ENCODE results near the gene MCTP1. TPM values are rescaled to one million over a fixed set of nuclear protein-coding genes. Genes with fewer than 3 reads are reported as not detected.
A peak's percentile ranks its signal among the peaks of the same experiment; 100 is the strongest.
"Not testable (repeated sequence)": the region's sequence is repeated elsewhere in the genome, so short reads cannot be mapped to it uniquely, and the experiment has no call there.

MCTP1 gene
- total RNA-seq, 1 experiment from 2014 or later = 13.3 TPM

GRCh38 chr5:95029569-95030366 is 255.1 kb downstream of the MCTP1 start:
- H3K27me3 ChIP-seq (replicated peaks) = no peaks in the 10 kb centered on the region
- H3K36me3 ChIP-seq = no peaks in the 10 kb centered on the region
- peaks cover 7% of the 10 kb centered on the region; the same call in 1 of the 2 replicates for H3K4me1 ChIP-seq (replicated peaks)
- no peak overlapping the region for H3K27ac ChIP-seq
- H3K9me3 ChIP-seq (replicated peaks) = no peaks in the 10 kb centered on the region
- H3K4me3 ChIP-seq = no peak overlapping the region
- no peak for DNase-seq (ENCODE audit: low read depth in 1 of 2, low spot score in 2 of 2)

GRCh38 chr5:95027775-95028174 is 257.1 kb downstream of the MCTP1 start:
- H3K27ac ChIP-seq = no peak overlapping the region
- H3K4me3 ChIP-seq = no peak overlapping the region
- DNase-seq (ENCODE audit: low read depth in 1 of 2, low spot score in 2 of 2) = no peak
- H3K36me3 ChIP-seq = no peaks in the 10 kb centered on the region
- H3K4me1 ChIP-seq (replicated peaks) = peaks cover 14% of the 10 kb centered on the region
- H3K27me3 ChIP-seq (replicated peaks) = no peaks in the 10 kb centered on the region
- H3K9me3 ChIP-seq (replicated peaks) = no peaks in the 10 kb centered on the region

DNA sequence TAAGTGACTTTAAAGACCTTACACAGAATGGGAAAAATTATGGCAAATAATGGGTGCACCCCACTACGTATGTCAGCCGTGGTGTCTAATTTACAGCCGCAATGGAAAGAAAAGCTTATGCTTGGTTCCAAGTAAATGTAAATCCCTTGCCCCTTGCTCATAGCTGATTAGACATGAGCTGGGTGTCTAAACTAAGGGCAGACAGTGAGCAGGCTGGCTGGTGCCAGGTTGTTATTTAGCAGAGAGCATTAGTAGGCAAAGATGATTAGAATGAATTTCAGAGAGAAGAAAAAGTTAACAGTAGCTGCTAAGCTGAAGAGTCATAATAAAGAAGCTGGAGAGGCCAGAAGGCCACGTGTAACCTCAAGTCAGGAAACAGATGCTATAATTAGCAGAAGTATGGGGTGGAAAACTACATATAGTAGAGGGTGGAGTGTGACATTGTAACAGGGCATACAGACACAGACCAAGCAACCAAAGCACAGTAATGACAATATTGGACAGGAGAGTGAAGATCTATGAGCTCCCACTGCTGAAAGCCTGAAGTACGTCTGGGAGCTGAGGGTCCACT is 257.7 kb downstream of the MCTP1 start:
- DNase-seq (ENCODE audit: low read depth in 1 of 2, low spot score in 2 of 2) = no peak
- no peaks in the 10 kb centered on the region for H3K27me3 ChIP-seq (replicated peaks)
- no peak overlapping the region for H3K27ac ChIP-seq
- H3K4me3 ChIP-seq = no peak overlapping the region
- H3K4me1 ChIP-seq (replicated peaks) = peaks cover 17% of the 10 kb centered on the region
- H3K9me3 ChIP-seq (replicated peaks) = no peaks in the 10 kb centered on the region
- H3K36me3 ChIP-seq = no peaks in the 10 kb centered on the region

DNA sequence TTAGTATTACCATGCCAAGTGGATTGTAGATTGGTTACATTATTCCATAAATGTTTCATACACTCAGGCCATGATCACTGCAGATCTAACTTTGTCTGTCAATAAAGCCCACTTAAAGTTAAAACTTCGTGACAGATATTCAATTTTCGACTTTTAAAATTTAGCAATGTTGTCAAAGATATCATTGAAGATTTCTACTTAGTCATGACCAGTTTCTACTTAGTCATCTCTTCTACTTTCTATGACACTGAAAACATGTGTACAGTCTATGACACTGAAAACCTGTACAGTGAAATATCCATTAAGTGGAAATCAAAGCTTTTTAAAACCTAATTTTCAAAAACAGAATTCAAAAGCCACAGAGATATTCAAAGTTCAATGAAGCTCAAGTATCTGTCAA is 258.2 kb downstream of the MCTP1 start:
- Histone ChIP-seq H3K4me3 (no peak overlapping the region), H3K9me3 (replicated peaks) (no peaks in the 10 kb centered on the region), H3K27ac (no peak overlapping the region), H3K36me3 (no peaks in the 10 kb centered on the region), H3K27me3 (replicated peaks) (no peaks in the 10 kb centered on the region), H3K4me1 (replicated peaks) (peaks cover 17% of the 10 kb centered on the region)
- DNase-seq (ENCODE audit: low read depth in 1 of 2, low spot score in 2 of 2) = no peak

GRCh38 chr5:95022967-95023695 is 261.8 kb downstream of the MCTP1 start:
- Histone ChIP-seq H3K9me3 (replicated peaks) (no peaks in the 10 kb centered on the region), H3K36me3 (no peaks in the 10 kb centered on the region), H3K4me1 (replicated peaks) (peaks cover 10% of the 10 kb centered on the region), H3K27ac (peak overlapping the region; percentile 21; the same call in 1 of the 2 replicates), H3K27me3 (replicated peaks) (no peaks in the 10 kb centered on the region), H3K4me3 (no peak overlapping the region)
- DNase-seq (ENCODE audit: low read depth in 1 of 2, low spot score in 2 of 2) = peak in 1 of 2 experiments; percentile 36

DNA sequence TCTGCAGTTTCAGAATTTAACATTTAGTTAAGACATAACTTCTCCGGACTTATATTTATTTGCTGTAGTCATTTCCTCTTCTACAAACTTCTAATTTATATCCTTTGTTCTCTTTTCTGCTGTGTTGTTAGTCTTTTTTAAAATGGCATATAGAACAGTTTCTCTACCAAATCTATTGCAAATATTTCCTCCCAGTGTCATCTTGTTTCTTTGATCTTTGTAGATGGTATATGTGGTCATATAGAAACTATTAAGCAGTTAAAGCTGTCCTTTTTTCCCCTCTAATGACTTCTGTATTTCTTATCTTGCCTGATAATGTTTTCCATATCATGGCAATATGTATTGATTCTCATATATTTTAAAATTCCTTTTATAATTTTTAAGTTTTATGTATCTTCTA is 264.5 kb downstream of the MCTP1 start:
- H3K27me3 ChIP-seq (replicated peaks) = no peaks in the 10 kb centered on the region
- DNase-seq (ENCODE audit: low read depth in 1 of 2, low spot score in 2 of 2) = no peak
- no peak overlapping the region for H3K27ac ChIP-seq
- peaks cover 10% of the 10 kb centered on the region for H3K4me1 ChIP-seq (replicated peaks)
- H3K9me3 ChIP-seq (replicated peaks) = no peaks in the 10 kb centered on the region
- no peak overlapping the region for H3K4me3 ChIP-seq
- H3K36me3 ChIP-seq = no peaks in the 10 kb centered on the region

DNA sequence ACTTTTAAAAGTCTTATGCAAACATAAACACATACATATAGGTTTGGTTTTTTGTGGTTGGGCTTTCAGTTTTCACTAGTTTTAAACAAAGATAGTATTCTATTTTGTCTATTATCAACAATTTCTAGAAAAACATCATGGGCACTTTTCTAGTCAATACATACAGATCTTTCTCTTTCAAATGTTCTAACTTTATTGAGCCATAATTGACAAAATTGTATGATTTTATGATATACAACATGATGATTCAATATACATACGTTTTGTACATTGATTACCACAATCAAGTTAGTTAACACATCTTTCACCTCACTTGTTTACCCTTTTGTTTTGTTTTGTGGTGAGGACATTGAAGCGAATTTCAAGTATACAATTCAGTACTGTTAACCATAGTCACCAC is 265.9 kb downstream of the MCTP1 start:
- Histone ChIP-seq H3K27ac (no peak overlapping the region), H3K36me3 (no peaks in the 10 kb centered on the region), H3K27me3 (replicated peaks) (no peaks in the 10 kb centered on the region), H3K9me3 (replicated peaks) (no peaks in the 10 kb centered on the region), H3K4me1 (replicated peaks) (peaks cover 10% of the 10 kb centered on the region), H3K4me3 (no peak overlapping the region)
- no peak for DNase-seq (ENCODE audit: low read depth in 1 of 2, low spot score in 2 of 2)

DNA sequence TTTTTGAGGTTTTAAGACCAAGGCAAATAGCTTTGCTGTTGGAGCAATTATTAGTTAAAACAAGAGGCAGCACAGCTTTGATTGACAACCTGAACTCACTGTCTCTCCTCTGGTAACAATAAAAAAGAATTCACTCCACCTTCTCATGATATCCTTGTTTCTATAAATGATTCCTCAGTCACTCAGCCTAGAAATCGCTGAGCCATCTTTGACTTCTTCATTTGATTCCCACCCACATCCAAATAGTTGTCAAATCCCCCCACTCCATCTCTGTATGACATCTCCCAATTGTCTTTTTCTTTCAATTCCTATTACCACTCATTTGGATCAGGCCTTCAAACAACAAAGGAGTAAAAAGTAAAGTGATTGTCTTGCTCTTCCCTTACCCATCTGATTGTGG is 266.4 kb downstream of the MCTP1 start:
- Histone ChIP-seq H3K9me3 (replicated peaks) (no peaks in the 10 kb centered on the region), H3K27me3 (replicated peaks) (no peaks in the 10 kb centered on the region)

DNA sequence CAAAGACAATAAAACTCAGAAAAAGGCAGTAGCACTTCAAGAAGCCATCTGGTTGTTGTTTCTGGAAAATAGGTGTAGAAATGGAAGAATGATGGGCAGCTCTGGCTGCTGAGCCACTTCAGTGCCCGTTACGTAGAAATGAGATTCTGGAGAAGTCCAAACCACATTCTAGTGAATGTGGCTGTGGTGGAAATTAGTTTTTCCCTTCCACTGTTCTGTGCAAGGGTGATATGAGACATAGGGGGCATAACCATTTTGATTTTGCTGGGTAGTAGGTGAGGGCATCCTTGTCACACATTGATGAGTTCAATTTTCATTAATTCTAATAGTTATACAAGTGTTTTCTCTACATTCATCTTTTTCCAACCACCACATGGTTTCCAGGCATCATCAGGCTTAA is 275.1 kb downstream of the MCTP1 start:
- H3K9me3 ChIP-seq (replicated peaks) = no peaks in the 10 kb centered on the region
- no peak for DNase-seq (ENCODE audit: low read depth in 1 of 2, low spot score in 2 of 2)
- H3K4me1 ChIP-seq (replicated peaks) = no peaks in the 10 kb centered on the region
- H3K27ac ChIP-seq = no peak overlapping the region
- no peak overlapping the region for H3K4me3 ChIP-seq
- no peaks in the 10 kb centered on the region for H3K36me3 ChIP-seq
- H3K27me3 ChIP-seq (replicated peaks) = no peaks in the 10 kb centered on the region

More for the DNA sequence above, 266.4 kb downstream of the MCTP1 start:
- H3K4me3 ChIP-seq = no peak overlapping the region
- H3K36me3 ChIP-seq = no peaks in the 10 kb centered on the region
- H3K27ac ChIP-seq = no peak overlapping the region
- H3K4me1 ChIP-seq (replicated peaks) = peaks cover 10% of the 10 kb centered on the region
- DNase-seq (ENCODE audit: low read depth in 1 of 2, low spot score in 2 of 2) = no peak

GRCh38 chr5:95007921-95008597 is 276.8 kb downstream of the MCTP1 start:
- no peak overlapping the region for H3K27ac ChIP-seq
- no peaks in the 10 kb centered on the region for H3K27me3 ChIP-seq (replicated peaks)
- no peaks in the 10 kb centered on the region for H3K36me3 ChIP-seq
- H3K4me3 ChIP-seq = no peak overlapping the region
- H3K4me1 ChIP-seq (replicated peaks) = no peaks in the 10 kb centered on the region
- no peaks in the 10 kb centered on the region; the same call in 1 of the 2 replicates for H3K9me3 ChIP-seq (replicated peaks)
- DNase-seq (ENCODE audit: low read depth in 1 of 2, low spot score in 2 of 2) = no peak

DNA sequence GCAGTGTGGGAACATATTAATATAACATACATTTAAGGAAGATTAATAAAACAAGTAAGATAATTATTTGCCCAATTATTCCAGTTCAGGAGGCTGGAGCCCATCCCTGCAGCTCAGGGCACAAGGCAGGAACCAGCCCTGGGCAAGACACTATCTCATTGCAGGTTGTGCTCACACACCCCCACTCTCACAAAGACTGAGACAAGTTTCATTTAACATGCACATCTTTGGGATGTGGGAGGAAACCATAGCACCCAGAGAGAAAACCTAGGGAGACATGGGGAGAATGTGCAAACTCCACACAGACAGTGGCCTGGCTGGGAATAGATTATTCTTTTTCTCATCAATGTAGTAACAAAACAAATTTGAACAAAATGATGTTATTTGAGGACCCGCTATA is 279.1 kb downstream of the MCTP1 start:
- no peaks in the 10 kb centered on the region for H3K36me3 ChIP-seq
- no peak overlapping the region for H3K27ac ChIP-seq
- no peak overlapping the region for H3K4me3 ChIP-seq
- no peaks in the 10 kb centered on the region for H3K27me3 ChIP-seq (replicated peaks)
- no peaks in the 10 kb centered on the region; the same call in 1 of the 2 replicates for H3K9me3 ChIP-seq (replicated peaks)
- no peak for DNase-seq (ENCODE audit: low read depth in 1 of 2, low spot score in 2 of 2)
- H3K4me1 ChIP-seq (replicated peaks) = no peaks in the 10 kb centered on the region

DNA sequence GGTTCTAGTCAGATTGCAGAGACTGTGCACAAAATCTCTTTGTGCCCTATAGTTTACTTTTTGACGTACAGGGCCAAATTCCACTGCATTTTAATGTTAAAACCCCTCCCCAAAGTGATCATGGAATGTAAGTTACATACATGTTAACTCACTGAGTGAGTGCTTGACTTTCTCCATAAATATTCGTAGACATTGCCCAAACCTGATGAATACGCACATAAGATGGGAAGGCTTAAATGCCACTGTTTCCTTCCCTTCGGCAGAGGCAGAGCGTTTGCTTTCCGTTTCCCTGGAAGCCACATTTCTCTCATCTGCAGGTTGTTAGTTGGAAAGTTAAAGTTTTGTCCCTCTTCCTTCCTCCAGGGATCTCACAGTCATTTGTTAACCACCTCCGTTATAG is 286.2 kb downstream of the MCTP1 start:
- Histone ChIP-seq H3K4me3 (no peak overlapping the region), H3K4me1 (replicated peaks) (no peaks in the 10 kb centered on the region), H3K27me3 (replicated peaks) (no peaks in the 10 kb centered on the region), H3K36me3 (no peaks in the 10 kb centered on the region), H3K27ac (no peak overlapping the region), H3K9me3 (replicated peaks) (no peaks in the 10 kb centered on the region)
- no peak for DNase-seq (ENCODE audit: low read depth in 1 of 2, low spot score in 2 of 2)

DNA sequence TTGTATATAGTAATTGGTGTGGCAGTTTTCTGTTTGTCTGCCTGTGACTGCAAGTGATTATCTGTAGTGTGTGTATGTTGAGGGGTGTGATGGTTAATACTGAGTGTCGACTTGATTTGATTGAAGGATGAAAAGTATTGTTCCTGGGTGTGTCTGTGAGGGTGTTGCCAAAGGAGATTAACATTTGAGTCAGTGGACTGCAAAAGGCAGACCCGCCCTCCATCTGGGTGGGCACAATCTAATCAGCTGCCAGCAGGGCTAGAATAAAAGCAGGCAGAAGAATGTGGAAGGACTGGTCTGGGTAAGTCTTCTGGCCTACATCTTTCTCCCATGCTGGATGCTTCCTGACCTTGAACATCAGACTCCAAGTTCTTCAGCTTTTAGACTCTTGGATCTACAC is 290.4 kb downstream of the MCTP1 start:
- H3K27ac ChIP-seq; H3K36me3 ChIP-seq; H3K4me1 ChIP-seq (replicated peaks); H3K27me3 ChIP-seq (replicated peaks); H3K4me3 ChIP-seq; DNase-seq (ENCODE audit: low read depth in 1 of 2, low spot score in 2 of 2); H3K9me3 ChIP-seq (replicated peaks): not testable (repeated sequence)

DNA sequence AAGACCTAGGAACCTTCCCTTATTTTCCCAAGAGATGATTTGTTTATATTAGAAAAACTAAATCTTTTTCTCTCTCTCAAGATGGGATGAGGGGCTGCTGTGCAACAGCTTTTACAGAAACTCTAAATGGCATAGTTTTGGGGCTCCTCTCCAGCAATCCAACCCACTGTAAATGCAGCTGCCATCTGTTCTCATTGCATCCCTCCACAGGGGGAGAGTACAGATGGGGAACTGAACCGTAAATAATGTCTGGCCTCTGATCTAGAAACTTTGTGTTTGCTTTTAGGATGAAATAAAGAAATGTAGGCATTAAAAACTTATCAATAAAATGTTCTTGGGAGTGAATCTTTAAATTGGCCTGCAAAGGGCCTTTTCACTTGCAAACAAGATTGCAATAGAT is 291.4 kb downstream of the MCTP1 start:
- Histone ChIP-seq H3K27me3 (replicated peaks) (no peaks in the 10 kb centered on the region), H3K9me3 (replicated peaks) (no peaks in the 10 kb centered on the region), H3K4me3 (no peak overlapping the region), H3K4me1 (replicated peaks) (no peaks in the 10 kb centered on the region), H3K36me3 (no peaks in the 10 kb centered on the region), H3K27ac (no peak overlapping the region)
- DNase-seq (ENCODE audit: low read depth in 1 of 2, low spot score in 2 of 2) = no peak
